Measurements from ENCODE around the gene KCTD6. TPM values are rescaled to one million over a fixed set of nuclear protein-coding genes. Genes with fewer than 3 reads are reported as not detected.

The KCTD6 gene
- total and polyA plus RNA-seq, 12 donors, result 7.2 to 19.9 (median 11.7) TPM

- no peak overlapping the region for H3K4me3 ChIP-seq
- peaks cover 0 to 13% of the 10 kb centered on the region in 2 donors for H3K4me1 ChIP-seq (replicated peaks in 1 of 2)
- TF ChIP-seq CTCF (IDR thresholded peaks at IDR 0.05), result no peak
- TF ChIP-seq POLR2A (IDR thresholded peaks at IDR 0.05), result no peak
- WGBS, 4 donors, result 87 to 99% (median 91%) methylated on average over 6 to 18 of the region's 18 CpGs
- intact Hi-C loops (cut with DNase I), result loop anchor here (5.0 to 10.0 kb wide), 4 partner anchors 66 to 216 kb away; no protein-coding TSS in a partner anchor
- H3K27me3 ChIP-seq, result no peaks in the 10 kb centered on the region
- H3K36me3 ChIP-seq (replicated peaks in 1 of 2), result peaks cover 0 to 17% of the 10 kb centered on the region in 2 donors
- H3K27ac ChIP-seq, result no peak overlapping the region
- no peak for DNase-seq
- H3K9me3 ChIP-seq (replicated peaks in 1 of 3), result no peaks in the 10 kb centered on the region
Measured at GRCh38 chr3:58530354-58530865, 38.5 kb downstream of the KCTD6 start.

DNA sequence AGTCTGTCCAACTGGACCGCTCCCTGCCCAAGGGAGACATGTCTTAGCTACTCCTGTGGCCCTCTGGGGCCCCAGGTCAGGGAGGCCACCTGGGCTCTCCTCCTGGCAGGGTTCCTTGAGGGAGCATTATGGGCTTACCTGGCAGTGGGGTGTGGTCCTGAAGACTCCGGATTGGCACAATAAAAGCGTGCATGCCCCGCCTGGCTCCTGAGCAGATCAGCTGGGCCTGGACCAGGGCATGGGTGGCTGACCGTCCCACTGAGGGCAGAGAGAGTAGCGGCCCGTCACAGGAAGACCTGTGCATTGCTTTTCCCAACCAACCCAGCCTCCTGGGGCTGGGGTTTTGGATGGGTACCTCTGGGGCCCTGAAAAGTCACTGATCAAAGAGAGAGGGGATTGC is 39.7 kb downstream of the KCTD6 start:
- Histone ChIP-seq H3K9me3 (replicated peaks in 1 of 3) (no peaks in the 10 kb centered on the region), H3K4me3 (no peak overlapping the region), H3K36me3 (replicated peaks in 1 of 2) (peaks cover 0 to 13% of the 10 kb centered on the region in 2 donors), H3K27ac (no peak overlapping the region), H3K27me3 (no peaks in the 10 kb centered on the region), H3K4me1 (replicated peaks in 1 of 2) (peaks cover 11 to 24% of the 10 kb centered on the region in 2 donors)
- WGBS, 4 donors, result 94 to 100% (median 95%) methylated on average over 1 to 7 of the region's 7 CpGs; no CpG with 5 or more reads in 1 of the 4 donors
- intact Hi-C loops (cut with DNase I), result loop anchor here (5.0 to 10.0 kb wide), 4 partner anchors 67 to 217 kb away; no protein-coding TSS in a partner anchor
- DNase-seq, result no peak
- TF ChIP-seq CTCF (IDR thresholded peaks at IDR 0.05) (no peak), POLR2A (IDR thresholded peaks at IDR 0.05) (no peak)

DNA sequence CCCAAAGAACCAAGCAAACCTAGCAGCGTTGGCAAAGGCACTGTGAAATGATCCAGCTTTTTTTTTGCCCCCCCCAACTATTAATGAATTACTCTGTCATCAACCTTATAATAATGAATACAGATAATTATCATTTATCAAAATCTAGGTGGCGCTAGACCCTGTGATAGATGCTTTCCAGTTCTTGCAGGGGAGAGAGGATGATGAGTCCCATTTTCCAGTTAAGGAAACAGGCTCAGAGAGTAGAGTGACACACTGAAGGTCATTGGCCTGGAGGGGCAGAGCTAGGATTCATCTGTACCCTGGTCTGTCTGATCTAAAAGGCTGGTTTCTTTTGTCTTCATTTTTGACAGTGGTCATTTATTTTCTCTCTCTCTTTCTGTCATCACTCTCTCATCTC is 40.1 kb downstream of the KCTD6 start:
- 75 to 85% (median 82%) methylated on average over 2 of the region's 2 CpGs for WGBS, 4 donors
- H3K27ac ChIP-seq, result no peak overlapping the region
- H3K27me3 ChIP-seq, result no peaks in the 10 kb centered on the region
- H3K4me1 ChIP-seq (replicated peaks in 1 of 2), result peaks cover 15 to 27% of the 10 kb centered on the region in 2 donors
- H3K9me3 ChIP-seq (replicated peaks in 1 of 3), result no peaks in the 10 kb centered on the region
- no peak for TF ChIP-seq POLR2A (IDR thresholded peaks at IDR 0.05)
- TF ChIP-seq CTCF (IDR thresholded peaks at IDR 0.05), result no peak
- intact Hi-C loops (cut with DNase I), result loop anchor here (5.0 to 10.0 kb wide), 4 partner anchors 67 to 217 kb away; no protein-coding TSS in a partner anchor
- peaks cover 0 to 13% of the 10 kb centered on the region in 2 donors for H3K36me3 ChIP-seq (replicated peaks in 1 of 2)
- DNase-seq, result no peak
- no peak overlapping the region for H3K4me3 ChIP-seq

- Histone ChIP-seq H3K4me3 (no peak overlapping the region), H3K27ac (peak overlapping the region in 1 of 5 donors; percentile 36), H3K36me3 (replicated peaks in 1 of 2) (peaks cover 0 to 13% of the 10 kb centered on the region in 2 donors), H3K9me3 (replicated peaks in 1 of 3) (no peaks in the 10 kb centered on the region), H3K27me3 (no peaks in the 10 kb centered on the region), H3K4me1 (replicated peaks in 1 of 2) (peaks cover 18 to 30% of the 10 kb centered on the region in 2 donors)
- intact Hi-C loops (cut with DNase I), result loop anchor here (5.0 to 10.0 kb wide), 4 partner anchors 68 to 218 kb away; no protein-coding TSS in a partner anchor
- DNase-seq, result peak; percentile 76 to 87 (median 79)
- WGBS, 4 donors, result 20 to 27% (median 21%) methylated on average over 7 to 11 of the region's 11 CpGs
- TF ChIP-seq CTCF (IDR thresholded peaks at IDR 0.05), result peak; percentile 85 to 94 (median 93)
- TF ChIP-seq POLR2A (IDR thresholded peaks at IDR 0.05), result no peak
Measured at GRCh38 chr3:58532794-58533220, 40.9 kb downstream of the KCTD6 start.
